H1 (cell line): ENCODE results near the gene ZSCAN29. TPM values are rescaled to one million over a fixed set of nuclear protein-coding genes. Genes with fewer than 3 reads are reported as not detected.
A peak's percentile ranks its signal among the peaks of the same experiment; 100 is the strongest.

Experiments used
- BCL11A ChIP-seq, 2 experiments: IDR thresholded peaks; one replicate each; pipeline ENCODE4 v1.6.1; 2011; ENCODE audit warnings: low read depth in 2 of 2, low read length in 2 of 2, mild to moderate bottlenecking in 2 of 2
- CHD7 ChIP-seq: fragments of 300-600 bp; sonication (generic); IDR thresholded peaks from 2 replicates; pipeline ENCODE4 v1.7.1; 2012; ENCODE audit warnings: low read length, moderate library complexity, mild to moderate bottlenecking, inconsistent platforms; ENCODE audit not compliant: insufficient replicate concordance
- EGR1 ChIP-seq: IDR thresholded peaks from 2 replicates; pipeline ENCODE4 v1.6.1; 2011; ENCODE audit warnings: low read depth, low read length, borderline replicate concordance
- FOSL1 ChIP-seq: IDR thresholded peaks from 2 replicates; pipeline ENCODE4 v1.6.1; 2011; ENCODE audit warnings: mild to moderate bottlenecking, low read depth, low read length, moderate library complexity; ENCODE audit not compliant: insufficient read depth
- POLR2A ChIP-seq, 2 experiments: IDR thresholded peaks; 1 replicate in 1 of 2; 2 replicates in 1 of 2; pipeline ENCODE4 v1.6.1; 2011; ENCODE audit warnings: low read depth in 2 of 2, low read length in 2 of 2, mild to moderate bottlenecking in 2 of 2; ENCODE audit errors: control extremely low read depth in 1 of 2
- POLR2AphosphoS5 ChIP-seq: IDR thresholded peaks from 2 replicates; pipeline ENCODE4 v1.6.1; 2011; ENCODE audit warnings: low read depth, low read length
- POU5F1 ChIP-seq: IDR thresholded peaks from 2 replicates; pipeline ENCODE4 v1.6.1; 2011; ENCODE audit warnings: low read depth, mild to moderate bottlenecking, low read length, moderate library complexity
- RXRA ChIP-seq: IDR thresholded peaks from 2 replicates; pipeline ENCODE4 v1.6.1; 2011; ENCODE audit warnings: low read depth, mild to moderate bottlenecking, low read length, moderate library complexity; ENCODE audit not compliant: insufficient read depth
- TEAD4 ChIP-seq: IDR thresholded peaks from 2 replicates; pipeline ENCODE4 v1.6.1; 2012; ENCODE audit warnings: low read depth, low read length, inconsistent platforms, mixed read lengths
- ZNF274 ChIP-seq: IDR thresholded peaks from 2 replicates; pipeline ENCODE4 v1.7.0; 2012; ENCODE audit warnings: low read length, borderline replicate concordance; ENCODE audit errors: extremely low read depth
- polyA plus RNA-seq, 7 experiments: library from polyadenylated mRNA; depleted of rRNA in 3 of 7; stranded (reverse) in 5 of 7; unstranded in 2 of 7; fragments of >200 nt in 5 of 7; fragments of 200-250 nt in 2 of 7; gene quantifications; 1 replicate in 5 of 7; 2 replicates in 1 of 7; 4 replicates in 1 of 7; pipeline versions ENCODE4 v1.2.1 to v1.2.3, GENCODE V29; 2011 to 2013; ENCODE audit warnings: missing spikeins in 2 of 7, mixed read lengths in 2 of 7
- total RNA-seq: library from RNA; stranded (reverse); fragmentation: NEBNext Ultra II Directional; extraction: Animal tissue kit (Norgen Biotek cat#: 25700); gene quantifications from 2 replicates; pipeline ENCODE4 v1.2.1, GENCODE V29; 2021

Gene ZSCAN29
- total and polyA plus RNA-seq, 2 of the 8 experiments (the other 6 are each of a cell fraction or from before 2014, with no cell fraction given) = 6.4 to 41.3 TPM

DNA sequence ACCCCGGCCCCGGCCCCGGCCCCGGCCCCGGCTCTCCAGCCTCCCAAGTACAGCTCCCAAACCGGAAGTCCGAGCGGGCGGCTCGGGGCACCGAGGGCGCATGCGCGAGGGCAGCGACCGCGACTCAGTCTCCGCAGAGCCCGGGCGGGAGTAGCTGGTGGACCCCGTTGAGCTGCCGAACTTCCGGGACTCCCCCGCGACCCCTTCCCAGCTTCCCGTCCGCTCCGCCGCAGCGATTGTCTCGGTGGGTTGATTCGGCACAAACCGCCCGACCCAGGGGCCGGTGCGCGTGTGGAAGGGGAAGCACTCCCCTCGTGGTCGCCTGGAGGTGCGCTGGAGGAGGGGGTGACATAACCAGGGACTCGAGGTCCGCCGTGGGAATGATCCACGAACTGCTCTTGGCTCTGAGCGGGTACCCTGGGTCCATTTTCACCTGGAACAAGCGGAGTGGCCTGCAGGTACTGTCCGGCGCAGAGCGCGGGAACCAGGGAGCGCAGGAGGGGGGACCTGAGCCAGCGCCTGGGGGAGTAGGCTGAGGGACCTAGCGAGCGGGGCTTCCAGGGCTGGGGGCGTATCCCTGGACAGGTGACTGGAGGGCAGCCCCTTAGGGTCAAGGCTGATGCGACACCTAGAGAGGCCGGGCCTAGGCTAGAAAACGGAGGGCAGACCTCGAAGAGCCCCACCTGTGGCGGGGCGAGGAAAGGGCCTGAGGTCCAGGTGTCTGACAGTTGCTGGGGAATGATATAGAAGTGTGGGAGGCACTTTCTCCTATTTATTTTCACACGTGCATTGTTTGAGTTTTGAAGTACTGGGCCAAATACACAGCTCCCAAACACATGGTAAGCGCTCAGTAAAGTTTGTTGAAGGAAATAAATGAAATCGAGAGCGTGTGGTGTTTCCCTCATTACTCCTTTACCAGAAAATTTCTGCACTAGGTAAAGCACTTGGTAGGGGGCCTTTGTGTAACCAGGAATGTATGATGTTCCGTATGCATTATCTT is at the start of gene ZSCAN29, which contains the start of gene TUBGCP4 (continued):
- TF ChIP-seq CHD7 (no peak), ZNF274 (no peak), RXRA (no peak), POU5F1 (no peak), POLR2AphosphoS5 (no peak), TEAD4 (no peak), EGR1 (no peak; the same call in 1 of the 2 replicates), POLR2A (IDR thresholded peaks at IDR 0.05; ENCODE audit: control extremely low read depth in 1 of 2, low read depth in 2 of 2, low read length in 2 of 2) (peak; percentile 23 to 55; a peak in 2 of 3 replicates), BCL11A (IDR thresholded peaks at IDR 0.05; ENCODE audit: low read depth in 2 of 2, low read length in 2 of 2) (no peak), FOSL1 (no peak)
